HCT116 (cell line): ENCODE measurements around the gene TTLL7. TPM values are rescaled to one million over a fixed set of nuclear protein-coding genes. Genes with fewer than 3 reads are reported as not detected.

ENCODE experiments used
- ATAC-seq: fragments of 200-7000 bp; cut with Tn5 transposase; 2 replicates; pipeline ENCODE4 v1.9.1; 2020; ENCODE audit warnings: mild to moderate bottlenecking, moderate library complexity
- BruUV-seq: library from RNA; stranded (reverse); fragments of 400-500 nt; replicated peaks from 2 replicates; lab custom pipeline; 2021; lab: Mats Ljungman, UMichigan
- CTCF ChIA-PET: fragments of 300-600 bp; sonication (Branson Sonifier 250); formaldehyde crosslinking; loops from one replicate; lab custom pipeline; 2021; ENCODE audit warnings: antibody characterized with exemption; lab: Charles Lee
- POLR2A ChIA-PET: fragments of 300-600, 350-600 bp; sonication (Branson Sonifier 250); formaldehyde crosslinking; loops from one replicate; lab custom pipeline; 2021; ENCODE audit warnings: antibody characterized with exemption; lab: Charles Lee
- RAD21 ChIA-PET, 2 experiments: fragments of 300-600 bp; sonication (Branson Sonifier 250); formaldehyde crosslinking; loops; one replicate each; lab custom pipeline; 2023; ENCODE audit warnings: low total read pairs in 2 of 2; ENCODE audit not compliant: uncharacterized antibody in 2 of 2, unreplicated experiment in 2 of 2, low non-redundant PET in 1 of 2; lab: Charles Lee
- DNase-seq: peaks from one replicate; pipeline ENCODE4 v3.0.0-alpha.2; 2010; ENCODE audit warnings: low read depth, low spot score
- H2AFZ ChIP-seq: fragments of 200-600 bp; shearing (Covaris generic), sonication (generic); 2 replicates; pipeline ENCODE4 v1.6.1; 2017; ENCODE audit warnings: low read depth, mixed run types, mixed read lengths, antibody characterized with exemption, low read length; ENCODE audit not compliant: poor library complexity, severe bottlenecking
- H3K27ac ChIP-seq: 2 replicates; pipeline ENCODE4 v1.5.1; 2012; ENCODE audit warnings: low read depth, low read length
- H3K27me3 ChIP-seq: fragments of 200-600 bp; sonication (generic); 2 replicates; pipeline ENCODE4 v1.6.1; 2016; ENCODE audit warnings: mixed run types, low read length, mixed read lengths; ENCODE audit not compliant: insufficient read depth
- H3K36me3 ChIP-seq, 2 experiments: fragments of 200-500 bp in 1 of 2; fragments of 200-600 bp in 1 of 2; sonication (Bioruptor generic) in 1 of 2; sonication (generic) in 1 of 2; 2 replicates each; pipeline versions ENCODE4 v1.5.1 to v1.6.1; 2014 to 2016; ENCODE audit warnings: low read length in 2 of 2, inconsistent platforms in 1 of 2, mixed read lengths in 1 of 2, mixed run types in 1 of 2; ENCODE audit not compliant: insufficient read depth in 2 of 2, control insufficient read depth in 1 of 2
- H3K4me1 ChIP-seq, 2 experiments: fragments of 200-600 bp in 1 of 2; sonication (generic) in 1 of 2; 2 replicates each; pipeline versions ENCODE4 v1.5.1 to v1.6.1; 2012 to 2017; ENCODE audit warnings: low read length in 2 of 2, inconsistent platforms in 1 of 2, mild to moderate bottlenecking in 1 of 2, mixed read lengths in 1 of 2, mixed run types in 1 of 2, moderate library complexity in 1 of 2; ENCODE audit not compliant: insufficient read depth in 2 of 2, control insufficient read depth in 1 of 2
- H3K4me2 ChIP-seq: fragments of 200-600 bp; sonication (generic); 2 replicates; pipeline ENCODE4 v1.6.1; 2017; ENCODE audit warnings: mixed run types, low read length, mixed read lengths
- H3K4me3 ChIP-seq, 2 experiments: fragments of 200-600 bp in 1 of 2; sonication (generic) in 1 of 2; replicated peaks in 1 of 2; 2 replicates each; pipeline ENCODE4 v1.5.1; 2011 to 2016; ENCODE audit warnings: low read length in 2 of 2, control low read depth in 1 of 2, low read depth in 1 of 2, mild to moderate bottlenecking in 1 of 2, mixed read lengths in 1 of 2, mixed run types in 1 of 2
- H3K79me2 ChIP-seq: fragments of 200-600 bp; sonication (generic); 2 replicates; pipeline ENCODE4 v1.6.1; 2017; ENCODE audit warnings: mild to moderate bottlenecking, mixed run types, low read length, moderate library complexity, mixed read lengths; ENCODE audit not compliant: insufficient read depth
- H3K9ac ChIP-seq: fragments of 200-600 bp; sonication (generic); 2 replicates; pipeline ENCODE4 v1.6.1; 2016; ENCODE audit warnings: low read length, mixed read lengths
- H3K9me2 ChIP-seq: fragments of 200-600 bp; sonication (generic), shearing (Covaris generic); 2 replicates; pipeline ENCODE4 v1.6.1; 2017; ENCODE audit warnings: mixed run types, mild to moderate bottlenecking, moderate library complexity; ENCODE audit not compliant: insufficient read depth
- H3K9me3 ChIP-seq, 2 experiments: fragments of 200-500 bp in 1 of 2; fragments of 200-600 bp in 1 of 2; sonication (Bioruptor generic) in 1 of 2; sonication (generic) in 1 of 2; 2 replicates each; pipeline ENCODE4 v1.6.1; 2014 to 2017; ENCODE audit warnings: low read length in 2 of 2, mixed read lengths in 2 of 2, inconsistent platforms in 1 of 2, low read depth in 1 of 2, mild to moderate bottlenecking in 1 of 2, mixed run types in 1 of 2, moderate library complexity in 1 of 2; ENCODE audit not compliant: control insufficient read depth in 1 of 2, insufficient read depth in 1 of 2
- H4K20me1 ChIP-seq: fragments of 200-600 bp; sonication (generic), shearing (Covaris generic); 2 replicates; pipeline ENCODE4 v1.6.1; 2017; ENCODE audit warnings: mixed run types, mild to moderate bottlenecking, moderate library complexity; ENCODE audit not compliant: insufficient read depth
- CEBPB ChIP-seq: IDR thresholded peaks from 2 replicates; pipeline ENCODE4 v1.6.1; 2012; ENCODE audit warnings: low read depth
- EGR1 ChIP-seq: IDR thresholded peaks from 2 replicates; pipeline ENCODE4 v1.6.1; 2012; ENCODE audit warnings: low read depth
- ELF1 ChIP-seq: IDR thresholded peaks from 2 replicates; pipeline ENCODE4 v1.6.1; 2012; ENCODE audit warnings: low read depth, borderline replicate concordance
- EZH2 ChIP-seq: fragments of 200-600 bp; sonication (generic); IDR thresholded peaks from 2 replicates; pipeline ENCODE4 v1.6.1; 2017; ENCODE audit warnings: antibody characterized with exemption, mixed run types
- FOSL1 ChIP-seq: IDR thresholded peaks from 2 replicates; pipeline ENCODE4 v1.6.1; 2012; ENCODE audit warnings: low read depth
- RAD21 ChIP-seq: IDR thresholded peaks from 2 replicates; pipeline ENCODE4 v1.6.1; 2012; ENCODE audit warnings: low read depth, mild to moderate bottlenecking
- SIN3A ChIP-seq: IDR thresholded peaks from 2 replicates; pipeline ENCODE4 v1.6.1; 2012; ENCODE audit warnings: low read depth
- SP1 ChIP-seq: IDR thresholded peaks from 2 replicates; pipeline ENCODE4 v1.6.1; 2012; ENCODE audit warnings: low read depth
- SRF ChIP-seq: IDR thresholded peaks from 2 replicates; pipeline ENCODE4 v1.6.1; 2012; ENCODE audit warnings: low read depth
- TCF7L2 ChIP-seq: IDR thresholded peaks from 2 replicates; pipeline ENCODE4 v1.7.0; 2011; ENCODE audit warnings: borderline replicate concordance, inconsistent platforms; ENCODE audit not compliant: insufficient read depth, insufficient read length; ENCODE audit errors: extremely low read depth
- YY1 ChIP-seq: IDR thresholded peaks from 2 replicates; pipeline ENCODE4 v1.6.1; 2011; ENCODE audit warnings: low read length, low read depth, moderate library complexity, mild to moderate bottlenecking; ENCODE audit not compliant: insufficient replicate concordance; ENCODE audit errors: extremely low read depth
- ZNF274 ChIP-seq: fragments of 200-500 bp; sonication (Bioruptor generic); IDR thresholded peaks from 2 replicates; pipeline ENCODE4 v1.6.1; 2014; ENCODE audit warnings: mild to moderate bottlenecking, low read depth, low read length, inconsistent platforms
- intact Hi-C: fragments of 100-400 bp; cut with micrococcal nuclease; formaldehyde crosslinking; loops from 2 replicates; pipeline ENCODE4 v1.10.0; 2022
- total RNA-seq: library from RNA; stranded (reverse); gene quantifications from one replicate; pipeline ENCODE4 v1.2.1, GENCODE V29; 2021; ENCODE audit not compliant: unreplicated experiment
- TF ChIP-seq, protein P1 (sequence below): IDR thresholded peaks from 2 replicates; pipeline ENCODE4 v1.6.1; 2012
- TF ChIP-seq, protein P2 (sequence below), 3 experiments: fragments of 200-600 bp in 1 of 3; sonication (generic) in 1 of 3; IDR thresholded peaks in 2 of 3; conservative IDR thresholded peaks in 1 of 3; 2 replicates each; pipeline ENCODE4 v1.5.1; 2012 to 2017; ENCODE audit warnings: low read depth in 2 of 3, low read length in 2 of 3, antibody characterized with exemption in 1 of 3, borderline replicate concordance in 1 of 3, control low read depth in 1 of 3, mild to moderate bottlenecking in 1 of 3, mixed read lengths in 1 of 3, mixed run types in 1 of 3, moderate library complexity in 1 of 3; ENCODE audit not compliant: insufficient read depth in 1 of 3

The TTLL7 gene
- total RNA-seq, 1 experiment from 2014 or later: 21.2 TPM

DNA sequence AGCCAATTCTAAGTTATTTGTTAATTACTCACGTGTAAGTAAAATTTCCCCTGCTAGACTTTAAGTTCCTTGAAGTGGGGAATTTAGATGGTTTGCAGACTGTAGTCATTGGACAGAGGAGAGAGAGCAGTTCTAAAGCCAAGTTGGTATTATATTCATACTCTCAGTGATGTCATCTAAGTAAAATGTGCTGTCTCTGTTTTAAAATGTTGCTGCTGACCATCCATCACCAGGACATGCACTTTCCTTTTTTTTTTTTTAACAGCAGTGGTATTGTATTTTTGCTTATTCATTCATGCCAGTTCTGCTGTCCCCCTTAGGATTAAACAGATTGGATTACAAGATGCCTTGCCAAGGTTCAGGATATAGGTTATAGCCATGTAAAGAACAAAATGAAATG lies 2.3 kb downstream of the TTLL7 start:
- H3K79me2 ChIP-seq: 0 out of 2 replicates have a peak, but pooled peaks cover 9% of the 10 kb centered on the region
- TF ChIP-seq FOSL1 (no peak), ZNF274 (no peak), TCF7L2 (no peak), SRF (no peak), EZH2 (no peak), YY1 (no peak), ELF1 (no peak), RAD21 (no peak), CEBPB (no peak), SIN3A (no peak), SP1 (no peak), EGR1 (no peak)
- TF ChIP-seq, protein P1, sequence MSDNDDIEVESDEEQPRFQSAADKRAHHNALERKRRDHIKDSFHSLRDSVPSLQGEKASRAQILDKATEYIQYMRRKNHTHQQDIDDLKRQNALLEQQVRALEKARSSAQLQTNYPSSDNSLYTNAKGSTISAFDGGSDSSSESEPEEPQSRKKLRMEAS: no peak
- TF ChIP-seq, protein P2, sequence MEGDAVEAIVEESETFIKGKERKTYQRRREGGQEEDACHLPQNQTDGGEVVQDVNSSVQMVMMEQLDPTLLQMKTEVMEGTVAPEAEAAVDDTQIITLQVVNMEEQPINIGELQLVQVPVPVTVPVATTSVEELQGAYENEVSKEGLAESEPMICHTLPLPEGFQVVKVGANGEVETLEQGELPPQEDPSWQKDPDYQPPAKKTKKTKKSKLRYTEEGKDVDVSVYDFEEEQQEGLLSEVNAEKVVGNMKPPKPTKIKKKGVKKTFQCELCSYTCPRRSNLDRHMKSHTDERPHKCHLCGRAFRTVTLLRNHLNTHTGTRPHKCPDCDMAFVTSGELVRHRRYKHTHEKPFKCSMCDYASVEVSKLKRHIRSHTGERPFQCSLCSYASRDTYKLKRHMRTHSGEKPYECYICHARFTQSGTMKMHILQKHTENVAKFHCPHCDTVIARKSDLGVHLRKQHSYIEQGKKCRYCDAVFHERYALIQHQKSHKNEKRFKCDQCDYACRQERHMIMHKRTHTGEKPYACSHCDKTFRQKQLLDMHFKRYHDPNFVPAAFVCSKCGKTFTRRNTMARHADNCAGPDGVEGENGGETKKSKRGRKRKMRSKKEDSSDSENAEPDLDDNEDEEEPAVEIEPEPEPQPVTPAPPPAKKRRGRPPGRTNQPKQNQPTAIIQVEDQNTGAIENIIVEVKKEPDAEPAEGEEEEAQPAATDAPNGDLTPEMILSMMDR (IDR thresholded peaks at IDR 0.05 in 2 of 3, conservative IDR thresholded peaks at IDR 0.05 in 1 of 3; ENCODE audit: borderline replicate concordance in 1 of 3, insufficient read depth in 1 of 3, low read depth in 2 of 3, low read length in 2 of 3): no peak
- no peaks in the 10 kb centered on the region for H3K27me3 ChIP-seq
- no peaks in the 10 kb centered on the region; the same call in 1 of the 2 replicates for H3K9me2 ChIP-seq
- DNase-seq: no peak
- H3K9me3 ChIP-seq: no peaks in the 10 kb centered on the region
- POLR2A ChIA-PET: no interaction called here
- H4K20me1 ChIP-seq: no peaks in the 10 kb centered on the region
- H3K4me3 ChIP-seq: no peak overlapping the region
- intact Hi-C loops: loop anchor here (5.0 kb wide), 1 partner anchor 121 kb away; no protein-coding TSS in a partner anchor
- H3K4me1 ChIP-seq: peaks cover 6 to 17% of the 10 kb centered on the region in 2 experiments; a peak in 3 of 4 replicates
- ATAC-seq: no peak
- no peak overlapping the region for H3K9ac ChIP-seq
- RAD21 ChIA-PET: no interaction called here
- no TSS peak for BruUV-seq
- CTCF ChIA-PET: no interaction called here
- H3K36me3 ChIP-seq: no peaks in the 10 kb centered on the region
- no peak overlapping the region for H3K27ac ChIP-seq
- no peak overlapping the region for H3K4me2 ChIP-seq
- H2AFZ ChIP-seq: no peak overlapping the region
